Middle frontal gyrus (tissue), 1 donor: ENCODE data around the gene STAT3.
A peak's percentile ranks its signal among the peaks of the same experiment; 100 is the strongest.
"Not testable (repeated sequence)": the region's sequence is repeated elsewhere in the genome, so short reads cannot be mapped to it uniquely, and the experiment has no call there.

Source experiments
- DNase-seq: peaks from one replicate; pipeline ENCODE4 v3.0.0-alpha.2; 2015; ENCODE audit warnings: low spot score; ENCODE audit errors: extremely low spot score

Gene STAT3

DNA sequence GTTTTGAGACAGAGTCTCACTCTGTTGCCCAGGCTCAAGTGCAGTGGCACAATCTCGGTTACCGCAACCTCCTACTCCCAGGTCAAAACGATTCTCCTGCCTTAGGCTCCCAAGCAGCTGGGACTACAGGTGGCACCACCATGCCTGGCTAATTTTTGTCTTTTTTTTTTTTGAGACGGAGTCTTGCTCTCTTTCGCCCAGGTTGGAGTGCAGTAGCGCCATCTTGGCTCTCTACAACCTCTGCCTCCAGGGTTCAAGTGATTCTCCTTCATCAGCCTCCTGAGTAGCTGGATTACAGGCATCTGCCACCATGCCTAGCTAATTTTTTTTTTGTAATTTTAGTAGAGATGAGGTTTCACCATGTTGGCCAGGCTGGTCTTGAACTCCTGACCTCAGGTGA lies 70.3 kb downstream of the STAT3 start:
- not testable (repeated sequence) for DNase-seq

DNA sequence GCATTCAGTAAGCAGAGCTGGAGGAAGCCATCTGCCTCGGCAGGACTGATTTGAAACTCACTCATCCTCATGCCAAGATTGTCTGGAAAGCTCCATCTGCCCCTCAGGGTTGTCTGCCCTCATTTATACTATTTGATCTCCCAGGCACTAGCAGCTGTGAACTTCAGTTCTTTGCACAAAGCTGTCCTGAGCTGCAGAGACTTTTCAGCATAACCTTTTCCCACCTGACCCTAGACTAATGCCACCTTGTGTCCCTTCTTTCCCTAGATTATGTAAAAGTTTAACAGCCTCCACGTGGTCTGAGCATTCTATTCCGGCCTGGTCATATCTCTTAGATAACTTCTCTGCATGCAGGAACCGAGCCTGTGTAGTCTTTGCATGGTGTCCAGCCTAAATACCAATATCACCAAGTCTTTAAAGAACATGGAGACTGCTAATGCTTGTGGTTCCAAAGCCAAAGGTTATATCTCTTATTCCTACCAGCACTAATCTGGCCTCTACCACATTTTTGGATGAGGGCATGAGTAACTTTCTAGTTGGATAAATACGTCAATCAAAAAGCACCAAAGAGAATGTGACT lies 70.9 kb downstream of the STAT3 start:
- DNase-seq = no peak

DNA sequence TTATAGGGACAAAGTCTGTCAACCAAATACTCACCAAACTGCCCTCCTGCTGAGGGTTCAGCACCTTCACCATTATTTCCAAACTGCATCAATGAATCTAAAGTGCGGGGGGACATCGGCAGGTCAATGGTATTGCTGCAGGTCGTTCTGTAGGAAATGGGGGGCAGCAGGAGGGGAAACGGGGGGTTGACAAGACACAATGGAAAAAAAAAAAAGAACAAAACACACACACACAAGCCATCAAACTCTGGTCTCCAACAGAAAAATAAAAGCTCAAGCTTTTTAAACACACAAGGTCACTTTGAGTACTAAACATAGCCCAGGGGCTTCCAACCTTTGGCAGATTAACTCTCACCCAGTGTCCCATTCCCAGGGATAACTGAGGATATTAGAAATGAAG lies 71.5 kb downstream of the STAT3 start:
- DNase-seq = no peak

DNA sequence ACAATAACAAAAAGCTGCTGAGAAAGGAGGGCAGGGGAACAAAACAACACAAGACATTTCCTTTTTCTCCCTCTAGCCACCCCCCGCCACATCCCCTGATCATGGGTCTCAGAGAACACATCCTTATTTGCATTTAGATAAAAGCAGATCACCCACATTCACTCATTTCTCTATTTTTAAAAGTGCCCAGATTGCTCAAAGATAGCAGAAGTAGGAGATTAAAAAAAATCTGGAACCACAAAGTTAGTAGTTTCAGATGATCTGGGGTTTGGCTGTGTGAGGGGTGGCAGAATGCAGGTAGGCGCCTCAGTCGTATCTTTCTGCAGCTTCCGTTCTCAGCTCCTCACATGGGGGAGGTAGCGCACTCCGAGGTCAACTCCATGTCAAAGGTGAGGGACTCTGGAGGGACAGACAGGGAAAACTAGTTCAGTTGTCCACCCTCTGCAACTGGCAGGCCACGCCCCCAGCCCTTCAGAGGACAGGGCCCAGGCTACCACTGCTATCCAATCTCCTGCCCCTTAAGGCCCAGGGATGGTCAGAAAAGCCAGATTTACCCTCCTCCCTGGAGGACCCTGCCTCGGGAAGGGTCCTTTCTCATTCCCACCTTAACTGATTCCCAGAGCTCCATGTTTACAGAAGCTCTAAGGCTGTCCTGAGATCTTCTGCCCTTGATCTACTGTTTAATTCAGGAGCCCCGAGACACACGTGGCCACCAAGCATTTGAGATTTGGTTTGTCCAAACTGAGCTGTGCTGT lies 72.7 kb downstream of the STAT3 start:
- no peak for DNase-seq

DNA sequence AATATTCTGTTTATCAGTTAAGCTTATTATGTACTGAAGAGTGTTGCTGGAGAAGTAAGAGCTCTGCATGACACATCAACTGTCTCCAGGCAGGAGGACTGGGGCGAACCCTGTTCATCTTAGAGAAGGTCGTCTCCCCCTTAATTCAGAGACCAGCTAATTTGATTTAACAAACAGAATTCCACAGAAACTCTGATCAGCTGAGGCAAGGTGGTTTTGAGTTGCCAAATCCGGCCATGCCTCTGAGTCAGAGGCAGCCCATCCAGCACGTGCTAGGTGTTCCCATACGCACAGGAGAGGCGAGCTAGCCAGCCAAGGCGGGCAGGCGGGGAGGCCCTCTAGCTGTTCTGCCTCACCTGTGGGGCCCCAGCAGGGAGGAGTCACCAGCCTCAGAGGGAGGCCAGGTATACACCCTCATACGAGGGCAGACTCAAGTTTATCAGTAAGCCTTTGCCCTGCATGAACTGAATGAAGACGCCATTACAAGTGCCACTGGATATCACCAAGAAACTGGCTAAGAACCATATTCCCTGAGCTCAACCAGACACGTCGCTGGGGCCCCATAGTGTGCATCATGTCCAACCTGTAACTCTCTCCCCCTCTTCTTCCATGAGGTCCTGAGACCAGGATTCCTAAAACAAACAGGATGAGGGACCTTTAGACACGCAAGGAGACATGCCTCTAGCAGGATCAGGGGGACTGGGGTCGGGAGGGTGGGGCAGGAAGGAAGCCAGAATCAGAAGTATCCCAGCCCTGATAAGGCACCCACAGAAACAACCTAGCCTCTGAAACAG lies 74.3 kb downstream of the STAT3 start:
- DNase-seq = no peak

DNA sequence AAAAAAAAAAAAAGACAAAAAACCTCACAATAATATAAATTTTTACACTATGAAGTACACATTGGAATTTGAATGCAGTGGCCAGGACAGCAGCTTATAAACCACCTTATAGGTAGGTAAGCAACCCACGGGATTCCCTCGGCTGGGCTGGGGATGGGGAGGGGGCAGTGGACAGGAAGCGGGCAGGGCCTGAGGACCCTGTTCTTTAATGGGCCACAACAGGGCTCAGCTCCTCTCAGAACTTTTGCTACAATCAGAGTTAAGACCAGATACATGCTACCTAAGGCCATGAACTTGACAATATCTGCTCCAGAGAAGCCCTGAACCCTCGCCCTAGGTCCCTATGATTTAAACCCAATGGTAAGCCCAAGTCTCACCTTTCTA lies 74.9 kb downstream of the STAT3 start:
- no peak for DNase-seq

DNA sequence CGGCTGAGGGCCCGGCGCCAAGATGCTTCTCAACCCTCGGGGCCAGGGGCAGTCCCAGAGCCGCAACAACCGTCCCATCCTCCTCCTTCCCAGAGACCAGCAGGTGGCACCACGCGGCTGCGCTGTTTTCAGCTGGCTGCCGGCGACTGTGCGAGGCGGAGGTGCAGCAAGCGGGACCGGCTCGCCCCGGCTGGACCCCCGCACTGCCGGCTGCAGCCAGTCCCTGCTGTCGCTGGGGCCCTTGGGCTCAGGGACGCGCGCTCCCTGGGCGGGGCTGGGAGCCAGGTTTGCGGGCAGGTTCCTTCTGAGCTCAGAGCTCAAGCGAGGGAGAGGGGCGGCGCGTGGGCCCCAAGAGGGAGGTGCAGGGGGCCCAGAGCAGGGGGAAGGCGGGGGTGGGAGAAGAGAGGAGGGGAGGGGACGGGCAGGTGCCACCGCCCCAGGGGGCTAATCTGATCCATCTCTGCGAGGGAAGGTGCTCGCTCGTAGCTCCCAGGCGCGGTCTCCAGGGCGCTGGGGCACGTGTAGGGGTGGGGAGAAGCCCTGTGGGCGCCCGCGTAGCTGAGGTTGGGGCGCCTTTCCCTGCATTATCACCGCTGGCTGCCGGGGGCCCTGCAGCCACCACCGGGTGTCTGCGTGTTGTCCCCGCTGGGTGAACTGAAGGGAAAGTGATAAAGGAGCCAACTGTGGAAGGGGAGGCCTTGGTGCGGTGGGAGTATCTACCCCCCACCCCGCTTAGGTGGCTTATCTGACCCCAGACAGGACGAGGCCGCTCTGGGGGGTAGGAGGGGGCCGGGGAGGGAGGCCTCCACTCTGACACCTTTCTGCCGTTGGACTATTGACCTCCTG lies 75.7 kb downstream of the STAT3 start:
- DNase-seq = peak; percentile 50

DNA sequence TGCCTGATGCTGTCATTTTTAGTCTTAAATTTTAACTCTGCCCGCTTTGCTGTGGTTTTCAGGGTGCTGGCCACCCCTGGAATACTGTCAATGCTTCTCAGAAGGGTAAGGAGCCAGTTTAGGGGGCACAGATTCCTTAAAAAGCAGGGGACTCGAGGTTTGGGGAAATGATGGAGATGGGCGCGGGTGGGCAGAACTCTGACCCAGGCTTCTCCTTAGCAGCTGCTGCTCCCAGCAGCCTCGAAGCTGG lies 76.3 kb downstream of the STAT3 start:
- DNase-seq = no peak

DNA sequence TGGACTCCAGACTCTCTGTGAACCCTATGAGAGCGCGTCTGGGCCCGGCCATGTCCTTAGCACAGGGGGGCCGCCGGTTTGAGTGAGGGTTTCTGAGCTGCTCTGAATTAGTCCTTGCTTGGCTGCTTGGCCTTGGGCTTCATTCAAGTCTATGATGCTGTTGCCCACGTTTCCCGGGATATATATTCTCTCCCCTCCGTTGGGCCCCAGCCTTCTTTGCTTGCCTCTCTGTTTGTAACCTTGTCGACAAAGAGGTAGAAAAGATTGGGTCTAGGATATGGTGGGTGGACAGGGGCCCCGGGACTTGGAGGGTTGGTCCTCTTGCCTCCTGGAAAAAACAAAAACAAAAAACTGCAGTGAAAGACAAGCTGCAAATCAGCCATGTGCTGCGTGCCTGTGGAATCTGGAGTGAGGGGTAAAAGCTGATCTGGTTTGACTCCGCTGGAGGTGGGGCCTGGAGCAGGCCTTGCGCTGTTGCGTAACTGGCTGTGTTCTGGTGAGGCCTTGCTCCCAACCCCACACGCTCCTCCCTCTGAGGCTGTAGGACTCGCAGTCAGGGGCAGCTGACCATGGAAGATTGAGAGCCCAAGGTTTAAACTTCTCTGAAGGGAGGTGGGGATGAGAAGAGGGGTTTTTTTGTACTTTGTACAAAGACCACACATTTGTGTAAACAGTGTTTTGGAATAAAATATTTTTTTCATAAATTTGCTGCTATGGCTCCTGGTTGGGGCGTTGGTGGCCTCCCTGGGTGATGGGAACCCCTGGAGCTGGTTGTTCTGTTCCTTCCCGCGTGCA lies 76.8 kb downstream of the STAT3 start:
- DNase-seq = no peak

DNA sequence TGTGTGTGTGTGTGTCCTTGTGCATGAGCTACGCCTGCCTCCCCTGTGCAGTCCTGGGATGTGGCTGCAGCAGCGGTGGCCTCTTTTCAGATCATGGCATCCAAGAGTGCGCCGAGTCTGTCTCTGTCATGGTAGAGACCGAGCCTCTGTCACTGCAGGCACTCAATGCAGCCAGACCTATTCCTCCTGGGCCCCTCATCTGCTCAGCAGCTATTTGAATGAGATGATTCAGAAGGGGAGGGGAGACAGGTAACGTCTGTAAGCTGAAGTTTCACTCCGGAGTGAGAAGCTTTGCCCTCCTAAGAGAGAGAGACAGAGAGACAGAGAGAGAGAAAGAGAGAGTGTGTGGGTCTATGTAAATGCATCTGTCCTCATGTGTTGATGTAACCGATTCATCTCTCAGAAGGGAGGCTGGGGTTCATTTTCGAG lies 77.4 kb downstream of the STAT3 start:
- DNase-seq = no peak

DNA sequence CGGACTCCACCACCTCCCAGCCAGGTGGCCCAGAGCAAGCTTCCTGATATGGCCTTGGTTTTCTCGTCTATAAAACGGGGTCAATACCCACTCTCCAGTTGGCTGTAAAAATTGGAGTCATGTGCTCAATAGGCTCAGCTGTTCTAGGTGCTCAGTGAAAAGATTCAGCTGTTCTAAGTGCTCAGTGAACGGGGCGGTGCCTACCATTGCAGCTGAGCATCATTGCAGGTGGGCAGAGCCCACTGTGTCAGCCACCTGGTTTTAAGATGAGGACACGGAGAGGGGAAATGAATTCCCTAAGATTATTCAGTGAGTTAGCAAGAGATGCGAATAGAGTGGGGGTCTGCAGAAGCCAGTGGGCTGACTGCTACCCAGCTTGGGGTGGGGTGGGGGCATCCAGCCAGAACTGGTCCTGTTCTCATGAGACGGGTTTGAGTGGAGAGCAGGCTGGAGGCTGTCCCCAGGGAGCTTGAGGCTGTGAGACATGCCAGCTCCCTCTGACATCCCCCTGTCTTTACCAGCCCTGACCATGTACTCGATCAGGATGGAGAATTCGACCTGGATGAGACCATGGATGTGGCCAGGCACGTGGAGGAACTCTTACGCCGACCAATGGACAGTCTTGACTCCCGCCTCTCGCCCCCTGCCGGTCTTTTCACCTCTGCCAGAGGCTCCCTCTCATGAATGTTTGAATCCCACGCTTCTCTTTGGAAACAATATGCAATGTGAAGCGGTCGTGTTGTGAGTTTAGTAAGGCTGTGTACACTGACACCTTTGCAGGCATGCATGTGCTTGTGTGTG lies 78.1 kb downstream of the STAT3 start:
- DNase-seq = no peak

DNA sequence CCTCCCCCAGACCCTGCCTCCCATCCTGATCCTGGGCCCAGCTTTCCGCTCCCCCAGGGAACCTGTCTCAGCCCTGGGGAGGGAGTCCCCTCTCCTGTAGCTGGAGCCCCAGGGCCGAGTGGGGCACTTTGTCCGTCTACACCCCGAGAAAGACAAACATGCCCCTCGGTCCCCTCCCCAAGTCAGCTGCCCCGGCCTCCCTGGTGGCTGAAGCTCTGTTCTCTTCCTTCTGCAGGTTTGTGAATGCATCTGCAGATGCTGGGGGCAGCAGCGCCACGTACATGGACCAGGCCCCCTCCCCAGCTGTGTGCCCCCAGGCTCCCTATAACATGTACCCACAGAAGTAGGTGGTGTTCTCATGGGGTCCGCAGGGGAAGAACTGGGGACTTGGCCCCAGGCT lies 79.1 kb downstream of the STAT3 start:
- DNase-seq = no peak

DNA sequence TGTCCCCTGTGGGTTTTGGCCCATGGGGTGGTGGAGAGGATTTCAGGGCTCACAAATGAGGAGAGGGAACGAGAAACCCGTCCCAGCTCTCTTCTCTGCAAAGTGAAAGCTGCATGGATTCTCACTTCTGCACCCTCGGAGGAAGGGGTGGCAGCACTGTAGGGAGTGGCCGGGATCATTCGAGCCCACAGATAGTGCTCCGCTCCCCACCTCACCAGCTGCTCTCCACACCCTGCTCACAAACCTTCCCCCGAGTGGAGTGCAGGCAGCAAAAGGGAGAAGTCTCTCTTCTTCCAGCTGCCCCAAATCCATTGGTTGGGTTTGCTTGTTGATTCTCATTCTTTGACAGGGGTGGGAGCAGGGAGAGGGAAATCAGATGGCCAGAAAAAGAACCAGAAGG lies 79.8 kb downstream of the STAT3 start:
- no peak for DNase-seq

DNA sequence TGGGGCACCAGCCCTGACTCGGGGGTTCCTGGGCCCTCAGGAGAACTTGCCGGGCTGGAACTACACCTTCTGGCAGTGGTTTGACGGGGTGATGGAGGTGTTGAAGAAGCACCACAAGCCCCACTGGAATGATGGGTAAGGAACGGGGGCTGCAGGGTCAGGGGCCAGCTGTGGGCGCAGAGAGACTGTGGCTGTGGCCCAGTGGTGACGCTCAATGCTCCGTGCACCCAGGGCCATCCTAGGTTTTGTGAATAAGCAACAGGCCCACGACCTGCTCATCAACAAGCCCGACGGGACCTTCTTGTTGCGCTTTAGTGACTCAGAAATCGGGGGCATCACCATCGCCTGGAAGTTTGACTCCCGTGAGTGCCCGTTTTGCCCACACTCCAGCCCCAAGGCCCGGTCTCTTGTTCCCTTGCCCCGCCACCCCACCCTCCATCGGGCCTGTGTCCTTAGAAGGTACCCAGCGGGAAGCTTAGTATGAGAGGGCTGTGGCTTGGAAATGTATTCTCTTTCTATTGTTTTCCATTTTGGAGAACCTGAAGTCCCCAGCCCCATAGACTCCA lies 80.8 kb downstream of the STAT3 start:
- no peak for DNase-seq

DNA sequence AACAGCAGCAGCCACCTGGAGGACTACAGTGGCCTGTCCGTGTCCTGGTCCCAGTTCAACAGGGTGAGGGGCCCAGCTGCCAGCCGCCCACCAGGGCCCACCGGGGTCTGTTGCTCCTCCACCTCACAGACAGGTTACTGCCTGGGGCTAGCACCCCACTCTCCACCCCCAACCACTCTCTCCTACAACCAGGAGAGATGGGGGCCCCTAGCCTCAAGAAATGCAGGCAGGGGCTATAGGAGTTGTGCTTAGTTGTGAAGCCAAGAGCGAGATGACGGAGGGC lies 81.9 kb downstream of the STAT3 start:
- DNase-seq = no peak

DNA sequence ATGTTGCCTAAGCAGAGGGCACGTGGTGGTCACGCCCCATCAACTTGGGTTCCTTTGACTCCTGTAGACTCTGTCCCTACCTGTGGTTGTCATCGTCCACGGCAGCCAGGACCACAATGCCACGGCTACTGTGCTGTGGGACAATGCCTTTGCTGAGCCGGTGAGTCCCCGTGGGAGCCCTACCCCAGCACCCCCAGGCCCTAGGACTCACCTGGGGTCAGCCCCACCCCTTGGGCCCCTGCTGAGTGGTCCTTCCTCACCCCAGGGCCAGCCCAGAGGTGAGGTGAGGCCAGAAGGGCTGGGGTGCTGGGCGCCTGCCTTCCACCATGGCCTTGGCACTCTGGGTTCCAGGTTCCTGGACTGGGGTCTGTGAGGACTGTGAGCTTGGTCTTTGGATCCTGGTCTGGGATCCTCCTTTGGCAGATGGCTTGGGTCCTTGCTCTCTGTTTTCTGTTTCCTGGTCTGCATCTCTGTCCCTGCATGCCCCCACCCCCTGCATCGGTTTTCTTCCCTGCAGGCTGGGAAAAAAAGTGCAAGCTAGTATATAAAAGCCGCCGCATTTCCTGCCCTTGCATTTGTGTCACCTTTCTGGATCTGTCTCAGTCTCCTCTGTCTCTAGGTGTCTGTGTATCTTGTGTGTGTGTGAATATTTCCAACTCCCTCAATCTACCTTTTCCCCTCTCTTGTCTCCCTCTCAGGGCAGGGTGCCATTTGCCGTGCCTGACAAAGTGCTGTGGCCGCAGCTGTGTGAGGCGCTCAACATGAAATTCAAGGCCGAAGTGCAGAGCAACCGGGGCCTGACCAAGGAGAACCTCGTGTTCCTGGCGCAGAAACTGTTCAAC lies 82.5 kb downstream of the STAT3 start:
- DNase-seq = no peak

DNA sequence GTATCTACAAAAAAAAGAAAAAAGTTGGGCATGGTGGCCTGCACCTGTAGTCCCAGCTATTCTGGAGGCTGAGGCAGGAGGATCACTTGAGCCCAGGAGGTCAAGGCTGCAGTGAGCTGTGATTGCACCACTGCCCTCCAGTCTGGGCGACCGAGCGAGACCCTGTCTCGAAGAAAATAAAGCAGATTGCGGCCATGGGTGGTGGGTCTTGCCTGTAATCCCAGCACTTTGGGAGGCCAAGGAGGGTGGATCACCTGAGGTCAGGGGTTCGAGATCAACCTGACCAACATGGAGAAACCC lies 83.3 kb downstream of the STAT3 start:
- DNase-seq = not testable (repeated sequence)

DNA sequence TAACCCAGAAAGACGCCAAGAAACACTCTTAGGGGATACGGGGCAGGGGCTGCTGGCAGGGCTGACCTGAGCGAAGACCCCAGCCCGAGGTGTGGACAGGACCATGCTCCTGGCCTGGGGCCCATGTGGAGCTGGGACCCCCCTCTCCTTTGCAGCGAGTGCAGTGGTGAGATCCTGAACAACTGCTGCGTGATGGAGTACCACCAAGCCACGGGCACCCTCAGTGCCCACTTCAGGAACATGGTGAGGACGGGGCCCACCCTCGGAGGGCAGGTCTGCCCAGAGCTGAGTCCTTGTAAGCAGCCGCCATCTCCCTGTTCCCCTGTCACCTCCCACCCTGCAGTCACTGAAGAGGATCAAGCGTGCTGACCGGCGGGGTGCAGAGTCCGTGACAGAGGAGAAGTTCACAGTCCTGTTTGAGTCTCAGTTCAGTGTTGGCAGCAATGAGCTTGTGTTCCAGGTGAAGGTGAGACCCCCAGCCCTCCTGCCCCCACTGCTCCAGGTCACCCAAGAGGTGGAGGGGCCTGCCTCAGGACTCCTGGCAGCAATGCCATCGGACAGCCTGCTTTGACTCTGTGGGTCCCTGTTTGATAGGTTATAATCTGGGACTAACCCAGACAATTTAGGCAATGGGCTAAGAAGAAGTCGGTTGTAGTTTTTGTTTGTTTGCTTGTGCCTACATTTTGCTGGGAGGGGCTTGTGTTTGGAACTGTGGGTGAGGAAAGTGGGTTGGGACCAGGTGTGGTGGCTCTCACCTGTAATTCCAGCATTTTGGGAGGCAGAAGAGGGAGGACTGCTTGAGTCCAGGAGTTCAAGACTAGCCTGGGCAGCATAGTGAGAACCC lies 83.8 kb downstream of the STAT3 start:
- no peak for DNase-seq

DNA sequence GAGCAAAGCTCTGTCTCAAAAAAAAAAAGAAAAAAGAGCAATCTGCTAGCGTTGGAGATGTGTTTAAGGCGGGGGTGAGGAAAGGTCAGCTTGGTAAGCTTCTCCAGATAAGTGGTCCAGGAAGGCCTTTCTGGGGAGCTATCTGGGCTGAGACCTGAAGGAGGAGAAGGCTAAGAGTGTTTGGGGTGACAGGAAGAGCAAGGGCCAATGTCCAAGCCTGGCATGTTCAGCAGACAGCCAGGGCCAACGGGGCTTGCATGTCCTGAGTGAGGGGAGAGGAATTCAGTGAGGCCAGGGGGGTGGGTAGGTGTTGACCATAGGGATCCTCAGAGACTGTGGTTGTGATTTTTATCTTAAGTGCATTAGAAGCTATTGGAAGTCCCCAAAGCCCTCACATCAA lies 84.5 kb downstream of the STAT3 start:
- DNase-seq = no peak
